Measurements from ENCODE around the gene RPL23. TPM values are rescaled to one million over a fixed set of nuclear protein-coding genes. Genes with fewer than 3 reads are reported as not detected.

RPL23 gene
- total RNA-seq, 1 donor from 2014 or later: 1,087 TPM

DNA sequence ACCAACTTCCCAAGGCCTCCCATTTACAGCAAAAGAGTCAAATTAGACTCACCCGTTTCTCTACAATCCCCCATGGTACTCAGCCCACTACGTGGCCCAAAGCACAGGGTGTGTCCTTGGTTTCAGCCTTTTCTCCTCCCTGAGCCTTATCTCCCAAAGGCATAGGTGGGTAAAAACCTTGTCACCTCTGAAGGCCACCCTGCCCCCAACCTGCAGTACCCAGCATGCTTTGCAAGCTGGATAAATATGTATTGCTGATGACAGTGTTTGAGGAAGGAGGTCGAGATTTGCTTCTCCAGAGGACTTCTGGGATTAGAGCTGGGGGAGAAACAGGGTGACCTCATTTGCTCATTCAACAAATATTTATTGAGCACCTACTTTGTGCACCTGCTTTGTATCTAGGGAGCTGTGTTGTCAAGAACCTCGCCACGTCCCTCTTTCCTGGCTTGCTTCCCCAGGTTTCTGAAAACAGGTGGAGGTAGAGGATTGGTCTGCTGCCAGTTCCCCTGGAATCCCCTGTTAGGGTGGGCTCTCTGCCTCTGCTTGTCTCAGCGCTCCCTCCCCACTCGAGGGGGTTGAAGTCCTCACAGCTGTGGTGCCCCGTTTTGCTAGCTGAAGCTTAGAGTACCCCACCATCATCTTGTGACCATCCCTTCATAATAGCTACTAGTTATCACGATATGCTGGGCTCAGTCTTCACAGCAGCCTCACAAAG, 19.3 kb upstream of the RPL23 start:
- no peaks in the 10 kb centered on the region for H3K27me3 Mint-ChIP-seq (ENCODE audit: low read depth, unreplicated experiment)
- no peak for DNase-seq (ENCODE audit: low read depth)

DNA sequence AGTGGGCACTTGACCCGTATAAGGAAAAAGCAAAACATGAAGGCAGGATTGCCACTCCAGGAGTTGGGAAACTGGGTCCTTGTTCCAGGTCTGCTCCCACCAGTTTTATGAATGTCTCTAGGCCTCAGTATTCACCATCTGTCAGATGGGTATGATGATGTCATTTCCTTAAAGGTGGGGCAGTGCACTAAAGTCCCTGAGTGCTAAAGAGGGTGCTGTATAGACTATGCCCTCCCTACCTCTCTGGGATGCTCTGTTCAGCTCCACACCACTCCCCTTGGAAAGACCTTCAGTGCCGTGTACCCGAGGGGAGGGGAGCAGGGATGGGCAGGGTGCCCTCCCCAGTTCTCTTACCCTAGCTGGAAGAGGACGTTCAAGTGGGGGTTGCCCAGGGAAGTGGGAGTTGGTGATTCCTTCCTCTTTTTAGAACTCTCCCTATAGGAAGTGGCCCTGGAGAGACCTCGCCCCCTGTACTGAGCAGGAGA, 18.5 kb upstream of the RPL23 start:
- H3K9ac ChIP-seq (ENCODE audit: low read length): peak overlapping the region; percentile 95
- peaks cover 33% of the 10 kb centered on the region for H3K4me1 Mint-ChIP-seq (ENCODE audit: low read depth, unreplicated experiment)
- DNase-seq (ENCODE audit: low read depth) (no peak), FAIRE-seq (no peak)
- peak overlapping the region; percentile 62 for H3K27ac ChIP-seq (ENCODE audit: low read depth, low read length)
- H3K27me3 Mint-ChIP-seq (ENCODE audit: low read depth, unreplicated experiment): no peaks in the 10 kb centered on the region
- TF ChIP-seq EZH2 (IDR thresholded peaks at IDR 0.05; ENCODE audit: insufficient read depth, low read length) (no peak), CTCF (IDR thresholded peaks at IDR 0.05; ENCODE audit: insufficient read depth, low read depth, low read length) (no peak)
- peaks cover 70% of the 10 kb centered on the region for H3K79me2 ChIP-seq (ENCODE audit: insufficient read depth, low read length)
- peaks cover 9% of the 10 kb centered on the region for H3K36me3 Mint-ChIP-seq (ENCODE audit: low read depth, unreplicated experiment)
- H3K4me3 Mint-ChIP-seq (ENCODE audit: unreplicated experiment): peak overlapping the region; percentile 97
- H3K4me2 ChIP-seq (ENCODE audit: low read length): peak overlapping the region; percentile 87
- peak overlapping the region; percentile 26 for H3K27ac Mint-ChIP-seq (ENCODE audit: unreplicated experiment)
- H3K9me3 ChIP-seq (ENCODE audit: insufficient read depth, low read depth, low read length): no peaks in the 10 kb centered on the region
- H3K4me1 ChIP-seq (ENCODE audit: insufficient read depth, low read length): peaks cover 62% of the 10 kb centered on the region
- peaks cover 4% of the 10 kb centered on the region for H3K36me3 ChIP-seq (ENCODE audit: insufficient read depth, low read length)
- peaks cover 61% of the 10 kb centered on the region for H4K20me1 ChIP-seq (ENCODE audit: insufficient read depth, low read length)
- H2AFZ ChIP-seq (ENCODE audit: low read depth, low read length): no peak overlapping the region
- peak overlapping the region; percentile 88 for H3K4me3 ChIP-seq (ENCODE audit: insufficient read depth, low read depth, low read length)
- no peaks in the 10 kb centered on the region for H3K27me3 ChIP-seq (ENCODE audit: insufficient read depth, low read length)
- H3K9me3 Mint-ChIP-seq (ENCODE audit: unreplicated experiment): no peaks in the 10 kb centered on the region

More for the DNA sequence above, 19.3 kb upstream of the RPL23 start:
- Histone ChIP-seq H3K36me3 (ENCODE audit: insufficient read depth, low read length) (peaks cover 4% of the 10 kb centered on the region), H3K27me3 (ENCODE audit: insufficient read depth, low read length) (no peaks in the 10 kb centered on the region), H3K4me3 (ENCODE audit: insufficient read depth, low read depth, low read length) (peak overlapping the region; percentile 22), H3K9ac (ENCODE audit: low read length) (peak overlapping the region; percentile 95), H2AFZ (ENCODE audit: low read depth, low read length) (no peak overlapping the region), H3K4me1 (ENCODE audit: insufficient read depth, low read length) (peaks cover 66% of the 10 kb centered on the region), H4K20me1 (ENCODE audit: insufficient read depth, low read length) (peaks cover 69% of the 10 kb centered on the region), H3K27ac (ENCODE audit: low read depth, low read length) (no peak overlapping the region), H3K9me3 (ENCODE audit: insufficient read depth, low read depth, low read length) (no peaks in the 10 kb centered on the region), H3K79me2 (ENCODE audit: insufficient read depth, low read length) (peaks cover 77% of the 10 kb centered on the region), H3K4me2 (ENCODE audit: low read length) (peak overlapping the region; percentile 87)
- Mint-ChIP-seq H3K9me3 (ENCODE audit: unreplicated experiment) (no peaks in the 10 kb centered on the region), H3K4me1 (ENCODE audit: low read depth, unreplicated experiment) (peaks cover 35% of the 10 kb centered on the region), H3K36me3 (ENCODE audit: low read depth, unreplicated experiment) (peaks cover 9% of the 10 kb centered on the region), H3K27ac (ENCODE audit: unreplicated experiment) (peak overlapping the region; percentile 26), H3K4me3 (ENCODE audit: unreplicated experiment) (peak overlapping the region; percentile 97)
- no peak for TF ChIP-seq CTCF (IDR thresholded peaks at IDR 0.05; ENCODE audit: insufficient read depth, low read depth, low read length)
- no peak for TF ChIP-seq EZH2 (IDR thresholded peaks at IDR 0.05; ENCODE audit: insufficient read depth, low read length)
- no peak for FAIRE-seq
